Choroid plexus epithelial cell (primary cell): ENCODE data around the gene LCA5L.
"Not testable (repeated sequence)": the region's sequence is repeated elsewhere in the genome, so short reads cannot be mapped to it uniquely, and the experiment has no call there.

Source experiments
- DNase-seq: peaks from one replicate; pipeline ENCODE4 v3.0.0-alpha.2; 2010; ENCODE audit warnings: low read depth
- H3K4me3 ChIP-seq: 2 replicates; pipeline ENCODE4 v1.5.1; 2011; ENCODE audit warnings: low read depth, mild to moderate bottlenecking, control low read depth, low read length, moderate library complexity
- TF ChIP-seq, protein P1 (sequence below): conservative IDR thresholded peaks from 2 replicates; pipeline ENCODE4 v1.5.1; 2011; ENCODE audit warnings: low read depth, mild to moderate bottlenecking, control low read depth, inconsistent platforms, low read length, moderate library complexity

The LCA5L gene

DNA sequence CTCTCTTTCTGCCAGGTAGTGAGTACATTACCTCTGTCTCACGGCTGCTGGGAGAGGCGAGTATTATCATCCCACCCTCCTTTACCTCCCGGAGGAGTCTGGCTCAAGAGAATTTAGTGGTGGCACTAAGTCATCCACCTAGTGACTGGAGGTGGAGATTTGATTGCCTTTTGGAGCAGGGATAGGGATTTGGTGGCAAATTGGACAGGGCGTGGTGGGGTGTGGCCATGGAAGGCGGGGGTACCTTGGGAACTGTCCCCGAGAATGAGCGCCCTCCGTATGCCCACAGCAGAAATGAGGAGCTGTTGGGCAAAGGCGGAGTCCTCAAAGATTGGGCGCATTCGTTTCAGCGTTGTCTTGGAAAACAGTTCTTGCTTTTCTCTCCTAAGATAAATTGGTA lies 64.6 kb downstream of the LCA5L start:
- peak overlapping the region; percentile 91 for H3K4me3 ChIP-seq
- DNase-seq: no peak
- TF ChIP-seq, protein P1, sequence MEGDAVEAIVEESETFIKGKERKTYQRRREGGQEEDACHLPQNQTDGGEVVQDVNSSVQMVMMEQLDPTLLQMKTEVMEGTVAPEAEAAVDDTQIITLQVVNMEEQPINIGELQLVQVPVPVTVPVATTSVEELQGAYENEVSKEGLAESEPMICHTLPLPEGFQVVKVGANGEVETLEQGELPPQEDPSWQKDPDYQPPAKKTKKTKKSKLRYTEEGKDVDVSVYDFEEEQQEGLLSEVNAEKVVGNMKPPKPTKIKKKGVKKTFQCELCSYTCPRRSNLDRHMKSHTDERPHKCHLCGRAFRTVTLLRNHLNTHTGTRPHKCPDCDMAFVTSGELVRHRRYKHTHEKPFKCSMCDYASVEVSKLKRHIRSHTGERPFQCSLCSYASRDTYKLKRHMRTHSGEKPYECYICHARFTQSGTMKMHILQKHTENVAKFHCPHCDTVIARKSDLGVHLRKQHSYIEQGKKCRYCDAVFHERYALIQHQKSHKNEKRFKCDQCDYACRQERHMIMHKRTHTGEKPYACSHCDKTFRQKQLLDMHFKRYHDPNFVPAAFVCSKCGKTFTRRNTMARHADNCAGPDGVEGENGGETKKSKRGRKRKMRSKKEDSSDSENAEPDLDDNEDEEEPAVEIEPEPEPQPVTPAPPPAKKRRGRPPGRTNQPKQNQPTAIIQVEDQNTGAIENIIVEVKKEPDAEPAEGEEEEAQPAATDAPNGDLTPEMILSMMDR: no peak

DNA sequence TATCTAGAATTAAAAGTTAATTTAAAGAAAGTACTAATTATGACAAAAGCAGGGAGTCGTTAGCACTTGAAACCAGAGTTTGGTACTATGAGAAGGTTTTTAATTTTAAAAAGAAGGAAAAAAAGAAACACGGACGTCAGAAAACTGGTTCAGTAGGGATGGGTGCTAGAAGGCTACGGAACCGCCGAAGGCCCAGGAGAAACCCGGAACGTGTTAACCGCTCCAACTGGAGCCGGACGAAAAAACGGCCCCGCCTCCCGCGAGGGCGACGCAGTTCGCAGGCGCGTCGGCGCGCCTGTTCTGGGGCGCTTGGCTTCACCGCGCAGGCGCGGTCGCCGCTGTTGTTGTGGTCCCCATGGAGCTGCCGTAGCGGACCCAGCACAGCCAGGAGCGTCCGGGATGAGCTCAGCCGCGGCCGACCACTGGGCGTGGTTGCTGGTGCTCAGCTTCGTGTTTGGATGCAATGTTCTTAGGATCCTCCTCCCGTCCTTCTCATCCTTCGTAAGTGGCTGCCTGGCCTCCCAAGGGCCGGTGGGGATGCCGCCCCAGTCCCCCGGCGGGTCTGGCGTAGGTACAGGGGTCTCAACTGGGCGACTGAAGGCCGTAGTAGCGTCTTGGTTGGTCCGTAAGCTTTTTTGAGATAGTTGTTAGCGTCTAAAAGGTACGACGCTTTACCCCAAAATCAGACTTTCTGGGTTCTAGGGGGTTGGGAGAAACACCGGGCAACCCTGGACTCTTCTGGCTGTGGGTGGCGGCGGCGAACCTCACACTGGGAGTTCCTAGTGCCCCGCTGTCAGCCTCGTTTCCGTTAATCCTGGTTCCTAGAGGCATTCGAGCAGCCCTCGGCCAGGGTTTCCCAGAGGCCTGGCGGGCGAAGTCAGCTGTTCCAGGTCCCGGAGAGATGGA lies 65.3 kb downstream of the LCA5L start:
- TF ChIP-seq, protein P1: no peak

DNA sequence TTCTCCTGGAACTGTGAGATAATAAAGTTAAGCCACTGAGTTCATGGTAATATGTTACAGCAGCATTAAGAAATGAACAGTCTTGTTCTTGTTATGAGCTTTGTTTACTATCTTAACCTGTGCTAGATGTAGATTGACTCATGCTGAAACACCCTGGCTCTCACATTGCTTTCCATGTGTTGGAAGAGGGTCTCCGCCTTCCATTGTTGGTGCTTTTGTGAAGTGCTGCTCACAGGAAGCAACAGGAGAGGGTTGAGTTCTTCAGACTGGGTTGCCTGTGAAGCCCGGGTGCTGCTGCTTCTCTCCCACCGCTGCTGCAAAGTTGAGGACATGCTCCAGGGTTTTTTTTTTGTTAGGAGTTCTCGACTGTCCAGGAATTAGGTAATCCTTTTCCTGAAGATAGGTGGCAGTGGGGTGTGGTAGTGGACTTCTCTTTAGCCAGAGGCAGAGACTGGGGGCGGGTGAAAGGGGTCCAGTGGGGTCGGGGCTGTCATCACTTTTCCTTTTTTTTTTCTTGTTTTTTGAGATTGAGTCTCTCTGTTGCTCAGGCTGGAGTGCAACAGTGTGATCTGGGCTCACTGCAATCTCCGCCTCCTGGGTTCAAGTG lies 68.0 kb downstream of the LCA5L start:
- H3K4me3 ChIP-seq: no peak overlapping the region
- TF ChIP-seq, protein P1: peak; percentile 13
- no peak for DNase-seq

More for the DNA sequence above, 65.3 kb downstream of the LCA5L start:
- DNase-seq: peak; percentile 99
- peak overlapping the region; percentile 91 for H3K4me3 ChIP-seq

DNA sequence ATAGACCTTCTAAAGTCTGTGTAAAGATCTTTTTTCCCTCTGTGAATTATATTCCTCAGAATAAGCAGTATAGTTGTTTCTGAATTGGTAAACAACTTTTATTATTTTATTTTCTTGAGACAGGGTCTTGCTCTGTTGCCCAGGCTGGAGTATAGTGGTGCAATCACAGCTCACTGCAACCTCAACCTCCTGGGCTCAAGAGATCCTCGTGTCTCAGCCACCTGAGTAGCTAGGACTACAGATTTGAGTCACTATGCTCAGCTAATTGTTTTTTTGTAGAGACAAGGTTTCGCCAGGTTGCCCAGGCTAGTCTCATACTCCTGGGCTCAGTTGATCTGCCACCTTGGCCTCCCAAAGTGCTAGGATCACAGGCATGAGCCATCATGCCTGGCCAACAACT lies 70.1 kb downstream of the LCA5L start:
- DNase-seq: no peak
- TF ChIP-seq, protein P1: no peak
- no peak overlapping the region for H3K4me3 ChIP-seq

DNA sequence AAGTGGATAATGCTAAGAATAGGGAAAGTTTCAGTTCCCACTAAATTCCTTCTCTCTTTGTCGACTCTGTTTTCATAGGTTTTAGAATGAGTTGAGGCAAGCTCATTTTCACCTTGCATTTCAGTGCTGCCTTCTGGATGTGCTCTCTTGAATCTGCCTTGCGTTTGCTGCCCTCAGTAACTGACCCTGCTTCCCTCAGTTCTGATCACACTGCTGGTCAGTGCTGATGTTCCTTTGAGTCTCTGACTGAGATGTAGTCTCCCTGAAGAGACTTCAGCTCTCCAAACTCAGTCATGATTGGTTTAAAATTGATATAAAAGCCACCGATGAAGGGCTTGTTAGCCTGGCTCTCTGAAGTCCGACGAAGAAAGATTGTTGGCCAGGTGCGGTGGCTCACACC lies 71.5 kb downstream of the LCA5L start:
- no peak overlapping the region for H3K4me3 ChIP-seq
- TF ChIP-seq, protein P1: no peak
- no peak for DNase-seq

DNA sequence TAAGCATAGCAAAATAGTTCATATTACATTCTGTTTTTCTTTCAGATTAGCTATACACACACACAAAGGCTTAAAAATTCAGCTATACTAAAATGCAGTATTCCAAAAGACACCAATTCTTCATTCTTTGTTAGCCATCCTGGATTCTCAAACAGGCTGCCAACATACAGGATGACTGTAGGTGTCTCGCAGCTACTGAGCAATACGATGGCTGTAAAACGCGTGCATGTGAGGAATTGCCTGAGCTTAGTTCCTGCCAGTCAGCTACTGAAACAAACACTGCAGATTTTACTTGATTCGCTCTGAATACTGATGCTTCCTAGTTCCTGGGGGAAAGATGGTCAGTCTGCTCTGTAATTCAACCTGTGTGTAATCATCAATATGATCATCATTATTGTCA lies 71.9 kb downstream of the LCA5L start:
- TF ChIP-seq, protein P1: peak; percentile 72
- peak; percentile 80 for DNase-seq
- no peak overlapping the region for H3K4me3 ChIP-seq

DNA sequence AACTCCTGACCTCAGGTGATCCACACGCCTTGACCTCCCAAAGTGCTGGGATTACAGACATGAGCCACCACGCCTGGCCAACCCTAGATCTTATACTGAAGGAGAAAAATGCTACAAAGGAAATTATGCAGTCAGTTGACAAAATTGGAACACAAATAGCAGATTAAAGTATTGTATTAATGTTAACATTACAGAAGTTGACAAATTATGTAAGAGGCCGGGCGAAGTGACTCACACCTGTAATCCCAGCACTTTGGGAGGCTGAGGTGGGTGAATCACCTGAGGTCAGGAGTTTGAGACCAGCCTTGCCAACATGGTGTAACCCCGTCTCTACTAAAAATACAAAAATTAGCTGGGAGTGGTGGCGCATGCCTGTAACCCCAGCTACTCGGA lies 75.7 kb downstream of the LCA5L start:
- not testable (repeated sequence) for H3K4me3 ChIP-seq, DNase-seq
